Colonic mucosa (tissue), 4 donors: ENCODE measurements around the gene SNRNP70. TPM values are rescaled to one million over a fixed set of nuclear protein-coding genes. Genes with fewer than 3 reads are reported as not detected.
A peak's percentile ranks its signal among the peaks of the same experiment; 100 is the strongest.
"Not testable (repeated sequence)": the region's sequence is repeated elsewhere in the genome, so short reads cannot be mapped to it uniquely, and the experiment has no call there.

Source experiments
- DNase-seq: peaks from one replicate; pipeline ENCODE4 v3.0.0-alpha.2; 2020
- H3K27ac ChIP-seq: fragments of 200-600 bp; one replicate; pipeline ENCODE4 v1.8.0; 2021
- H3K27me3 ChIP-seq: fragments of 200-600 bp; one replicate; pipeline ENCODE4 v1.8.0; 2021
- H3K36me3 ChIP-seq: fragments of 200-600 bp; one replicate; pipeline ENCODE4 v1.8.0; 2021
- H3K4me1 ChIP-seq: fragments of 200-600 bp; one replicate; pipeline ENCODE4 v1.8.0; 2021; ENCODE audit warnings: mild to moderate bottlenecking
- H3K4me3 ChIP-seq: fragments of 200-600 bp; one replicate; pipeline ENCODE4 v1.8.0; 2021
- H3K9ac ChIP-seq, 2 donors: one replicate each; pipeline ENCODE4 v1.7.0; 2013; ENCODE audit warnings: control low read depth in 2 of 2, low read depth in 2 of 2, low read length in 2 of 2
- H3K9me3 ChIP-seq: fragments of 200-600 bp; one replicate; pipeline ENCODE4 v1.8.0; 2021
- CTCF ChIP-seq: fragments of 200-600 bp; IDR thresholded peaks from one replicate; pipeline ENCODE4 v1.8.0; 2022; ENCODE audit warnings: antibody characterized with exemption, mild to moderate bottlenecking
- intact Hi-C: fragments of 100-400 bp; cut with DNase I; formaldehyde crosslinking; loops from one replicate; pipeline ENCODE4 v1.14.1; 2022
- total RNA-seq, 2 donors: library from RNA; stranded (reverse); fragmentation: NEBNext Ultra II Directional in 1 of 2; extraction: Animal tissue kit (Norgen Biotek cat#: 25700) in 1 of 2; gene quantifications; one replicate each; pipeline ENCODE4 v1.2.1, GENCODE V29; 2021
- donor health status: healthy.
- donor health status: DM: no; HTN: no; CAD: no.
- donor health status: DM: no; HTN: no; CAD: no.

The SNRNP70 gene
- total RNA-seq, 2 donors from 2014 or later: 124 to 204 TPM

GRCh38 chr19:49120325-49120683 is 35.1 kb downstream of the SNRNP70 start:
- no peak for DNase-seq
- H3K9ac ChIP-seq: peak overlapping the region; percentile 66 to 72
- no peaks in the 10 kb centered on the region for H3K36me3 ChIP-seq
- peaks cover 18% of the 10 kb centered on the region for H3K4me1 ChIP-seq
- H3K4me3 ChIP-seq: peak overlapping the region; percentile 68
- TF ChIP-seq CTCF: no peak
- no peaks in the 10 kb centered on the region for H3K9me3 ChIP-seq
- intact Hi-C loops: no loop called here
- H3K27ac ChIP-seq: no peak overlapping the region
- no peaks in the 10 kb centered on the region for H3K27me3 ChIP-seq

- intact Hi-C loops: no loop called here
- peaks cover 16% of the 10 kb centered on the region for H3K4me1 ChIP-seq
- no peak overlapping the region for H3K27ac ChIP-seq
- no peaks in the 10 kb centered on the region for H3K27me3 ChIP-seq
- H3K4me3 ChIP-seq: no peak overlapping the region
- H3K9me3 ChIP-seq: no peaks in the 10 kb centered on the region
- H3K36me3 ChIP-seq: no peaks in the 10 kb centered on the region
- H3K9ac ChIP-seq: no peak overlapping the region
- TF ChIP-seq CTCF: no peak
- DNase-seq: no peak
These were observed 35.6 kb downstream of the SNRNP70 start for GRCh38 chr19:49120868-49121267.

- H3K27ac ChIP-seq, H3K4me3 ChIP-seq, H3K9me3 ChIP-seq, H3K9ac ChIP-seq, H3K27me3 ChIP-seq, intact Hi-C loops, DNase-seq, H3K36me3 ChIP-seq: not testable (repeated sequence)
- peaks cover 16% of the 10 kb centered on the region for H3K4me1 ChIP-seq
These were observed 36.6 kb downstream of the SNRNP70 start for GRCh38 chr19:49121841-49122240.

GRCh38 chr19:49123285-49123684 is 38.0 kb downstream of the SNRNP70 start:
- H3K9ac ChIP-seq, DNase-seq, H3K27me3 ChIP-seq, H3K4me3 ChIP-seq, H3K9me3 ChIP-seq, H3K27ac ChIP-seq, H3K4me1 ChIP-seq, intact Hi-C loops, H3K36me3 ChIP-seq: not testable (repeated sequence)

- TF ChIP-seq CTCF: no peak
- Histone ChIP-seq H3K27ac (peak overlapping the region; percentile 74), H3K36me3 (no peaks in the 10 kb centered on the region), H3K27me3 (no peaks in the 10 kb centered on the region), H3K4me1 (peaks cover 2% of the 10 kb centered on the region), H3K9me3 (no peaks in the 10 kb centered on the region), H3K9ac (peak overlapping the region in 1 of 2 donors; percentile 66), H3K4me3 (peak overlapping the region; percentile 7)
- intact Hi-C loops: no loop called here
- DNase-seq: peak; percentile 91
These were observed 39.9 kb downstream of the SNRNP70 start for GRCh38 chr19:49125025-49125731.

GRCh38 chr19:49126575-49126974 is 41.3 kb downstream of the SNRNP70 start:
- Histone ChIP-seq H3K27me3 (no peaks in the 10 kb centered on the region), H3K9me3 (no peaks in the 10 kb centered on the region), H3K27ac (no peak overlapping the region), H3K36me3 (no peaks in the 10 kb centered on the region), H3K4me1 (no peaks in the 10 kb centered on the region), H3K9ac (peak overlapping the region in 1 of 2 donors; percentile 6), H3K4me3 (no peak overlapping the region)
- intact Hi-C loops: no loop called here
- no peak for TF ChIP-seq CTCF
- DNase-seq: no peak

GRCh38 chr19:49127225-49127624 is 42.0 kb downstream of the SNRNP70 start:
- H3K27me3 ChIP-seq, H3K36me3 ChIP-seq, H3K9me3 ChIP-seq, intact Hi-C loops, DNase-seq, H3K4me1 ChIP-seq: not testable (repeated sequence)
- peak overlapping the region; percentile 12 for H3K4me3 ChIP-seq
- peak overlapping the region; percentile 54 for H3K27ac ChIP-seq
- H3K9ac ChIP-seq: peak overlapping the region in 1 of 2 donors; percentile 40
